ENCODE measurements around the gene OPN4.

OPN4 gene

DNA sequence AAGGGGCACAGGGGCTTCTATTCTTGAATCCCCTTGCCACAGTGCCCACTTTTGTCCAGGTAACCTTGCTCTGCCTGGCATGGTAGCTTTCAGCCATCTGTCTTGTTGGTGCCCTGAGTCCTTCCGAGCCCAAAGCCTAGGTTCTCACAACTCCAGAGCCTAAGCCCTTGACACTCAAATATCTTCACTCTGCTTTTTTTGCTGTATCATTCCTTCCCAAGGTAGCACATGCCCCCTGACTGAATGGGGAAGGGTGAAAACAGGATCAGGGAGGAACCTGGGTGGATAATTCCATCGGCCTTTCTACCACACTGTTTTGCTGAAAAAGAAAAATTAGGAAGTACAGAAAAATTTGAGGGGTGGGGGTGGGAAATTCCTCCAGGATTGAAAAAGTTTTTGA is 51.6 kb downstream of the OPN4 start:
- Histone ChIP-seq H3K27me3 (ENCODE audit: insufficient read depth, low read length, poor library complexity) (no peaks in the 10 kb centered on the region), H3K4me3 (ENCODE audit: low read depth in 1 of 2, low read length in 2 of 2) (no peak overlapping the region), H4K20me1 (ENCODE audit: insufficient read depth, low read length) (no peaks in the 10 kb centered on the region), H2AFZ (ENCODE audit: low read depth, low read length) (no peak overlapping the region), H3K27ac (ENCODE audit: low read length) (no peak overlapping the region), H3K36me3 (ENCODE audit: insufficient read depth, low read length) (no peaks in the 10 kb centered on the region), H3K4me2 (ENCODE audit: insufficient read depth, low read length) (no peak overlapping the region), H3K4me1 (ENCODE audit: insufficient read depth, low read length) (peaks cover 14% of the 10 kb centered on the region), H3K9me3 (ENCODE audit: insufficient read depth, low read length, severe bottlenecking) (no peaks in the 10 kb centered on the region), H3K9ac (ENCODE audit: low read depth, low read length) (no peak overlapping the region), H3K79me2 (ENCODE audit: insufficient read depth, low read length) (no peaks in the 10 kb centered on the region)
- TF ChIP-seq EZH2 (IDR thresholded peaks at IDR 0.05; ENCODE audit: borderline replicate concordance, low read depth, low read length, severe bottlenecking) (no peak), CTCF (IDR thresholded peaks at IDR 0.05; ENCODE audit: borderline replicate concordance, extremely low read depth, low read length, poor library complexity, severe bottlenecking) (no peak)
- DNase-seq (no peak), ATAC-seq (ENCODE audit: insufficient read depth, low read depth) (no peak)

DNA sequence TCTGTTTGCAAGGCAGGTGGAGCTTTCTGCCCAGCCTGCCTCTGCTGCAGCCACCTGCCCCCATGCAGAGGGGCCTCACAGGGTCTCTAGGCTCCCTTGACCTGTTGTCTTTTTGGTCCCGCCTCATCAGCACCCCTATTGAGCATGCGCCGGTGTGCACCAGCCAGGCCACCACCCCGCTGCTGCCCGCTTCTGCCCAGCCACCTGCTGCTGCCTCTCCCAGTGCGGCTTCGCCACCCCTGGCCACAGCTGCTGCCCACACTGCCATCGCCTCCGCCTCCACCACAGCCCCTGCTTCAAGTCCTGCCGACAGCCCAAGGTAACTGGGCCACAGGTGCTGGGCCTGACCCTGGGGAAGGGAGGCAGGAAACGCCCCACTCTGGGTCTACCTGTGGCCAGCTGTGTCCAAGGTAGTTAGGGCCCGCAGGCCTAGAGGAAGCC is 52.1 kb downstream of the OPN4 start:
- H3K9me3 ChIP-seq (ENCODE audit: insufficient read depth, low read length, severe bottlenecking): no peaks in the 10 kb centered on the region

DNA sequence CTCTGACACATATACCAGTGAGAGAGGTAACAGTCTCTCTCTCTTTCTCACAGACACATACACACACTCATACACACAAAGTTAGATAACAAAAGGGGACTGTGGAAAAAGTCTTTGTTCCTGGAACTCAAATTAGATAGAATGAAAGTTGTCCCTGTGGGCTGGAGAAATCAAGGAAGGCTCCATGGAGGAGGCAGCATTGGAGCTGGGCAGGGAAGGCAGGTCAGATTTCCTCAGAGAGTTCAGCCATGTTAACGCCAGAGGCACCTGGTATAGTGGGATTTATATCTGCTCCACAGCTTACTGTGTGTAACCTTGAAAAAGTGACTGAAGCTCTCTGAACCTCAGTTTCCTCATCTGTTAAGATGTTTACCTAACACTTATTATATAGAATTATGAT is 52.6 kb downstream of the OPN4 start:
- TF ChIP-seq CTCF (IDR thresholded peaks at IDR 0.05; ENCODE audit: borderline replicate concordance, extremely low read depth, low read length, poor library complexity, severe bottlenecking): no peak
- TF ChIP-seq EZH2 (IDR thresholded peaks at IDR 0.05; ENCODE audit: borderline replicate concordance, low read depth, low read length, severe bottlenecking): no peak
- H3K79me2 ChIP-seq (ENCODE audit: insufficient read depth, low read length): no peaks in the 10 kb centered on the region

More for the DNA sequence above, 52.1 kb downstream of the OPN4 start:
- DNase-seq (no peak), ATAC-seq (ENCODE audit: insufficient read depth, low read depth) (no peak)
- Histone ChIP-seq H3K4me2 (ENCODE audit: insufficient read depth, low read length) (no peak overlapping the region), H4K20me1 (ENCODE audit: insufficient read depth, low read length) (no peaks in the 10 kb centered on the region), H2AFZ (ENCODE audit: low read depth, low read length) (no peak overlapping the region), H3K79me2 (ENCODE audit: insufficient read depth, low read length) (no peaks in the 10 kb centered on the region), H3K4me3 (ENCODE audit: low read depth in 1 of 2, low read length in 2 of 2) (no peak overlapping the region), H3K9ac (ENCODE audit: low read depth, low read length) (no peak overlapping the region), H3K27ac (ENCODE audit: low read length) (no peak overlapping the region), H3K36me3 (ENCODE audit: insufficient read depth, low read length) (no peaks in the 10 kb centered on the region), H3K27me3 (ENCODE audit: insufficient read depth, low read length, poor library complexity) (no peaks in the 10 kb centered on the region), H3K4me1 (ENCODE audit: insufficient read depth, low read length) (peaks cover 15% of the 10 kb centered on the region)
- TF ChIP-seq CTCF (IDR thresholded peaks at IDR 0.05; ENCODE audit: borderline replicate concordance, extremely low read depth, low read length, poor library complexity, severe bottlenecking): no peak
- no peak for TF ChIP-seq EZH2 (IDR thresholded peaks at IDR 0.05; ENCODE audit: borderline replicate concordance, low read depth, low read length, severe bottlenecking)

GRCh38 chr10:86707505-86707904 is 53.2 kb downstream of the OPN4 start:
- no peak for DNase-seq
- no peak overlapping the region for H3K9ac ChIP-seq (ENCODE audit: low read depth, low read length)
- H4K20me1 ChIP-seq (ENCODE audit: insufficient read depth, low read length): no peaks in the 10 kb centered on the region
- no peaks in the 10 kb centered on the region for H3K36me3 ChIP-seq (ENCODE audit: insufficient read depth, low read length)
- H3K79me2 ChIP-seq (ENCODE audit: insufficient read depth, low read length): no peaks in the 10 kb centered on the region
- H3K4me1 ChIP-seq (ENCODE audit: insufficient read depth, low read length): peaks cover 24% of the 10 kb centered on the region
- no peak overlapping the region for H3K4me3 ChIP-seq (ENCODE audit: low read depth in 1 of 2, low read length in 2 of 2)
- no peak overlapping the region for H3K4me2 ChIP-seq (ENCODE audit: insufficient read depth, low read length)
- no peak overlapping the region for H2AFZ ChIP-seq (ENCODE audit: low read depth, low read length)
- H3K9me3 ChIP-seq (ENCODE audit: insufficient read depth, low read length, severe bottlenecking): no peaks in the 10 kb centered on the region
- H3K27ac ChIP-seq (ENCODE audit: low read length): no peak overlapping the region
- no peaks in the 10 kb centered on the region for H3K27me3 ChIP-seq (ENCODE audit: insufficient read depth, low read length, poor library complexity)
- no peak for ATAC-seq (ENCODE audit: insufficient read depth, low read depth)
- no peak for TF ChIP-seq EZH2 (IDR thresholded peaks at IDR 0.05; ENCODE audit: borderline replicate concordance, low read depth, low read length, severe bottlenecking)
- no peak for TF ChIP-seq CTCF (IDR thresholded peaks at IDR 0.05; ENCODE audit: borderline replicate concordance, extremely low read depth, low read length, poor library complexity, severe bottlenecking)

More for the DNA sequence above, 52.6 kb downstream of the OPN4 start:
- H3K9me3 ChIP-seq (ENCODE audit: insufficient read depth, low read length, severe bottlenecking): no peaks in the 10 kb centered on the region
- no peak for DNase-seq
- H3K27ac ChIP-seq (ENCODE audit: low read length): no peak overlapping the region
- H2AFZ ChIP-seq (ENCODE audit: low read depth, low read length): no peak overlapping the region
- ATAC-seq (ENCODE audit: insufficient read depth, low read depth): no peak
- peaks cover 19% of the 10 kb centered on the region for H3K4me1 ChIP-seq (ENCODE audit: insufficient read depth, low read length)
- H4K20me1 ChIP-seq (ENCODE audit: insufficient read depth, low read length): no peaks in the 10 kb centered on the region
- H3K36me3 ChIP-seq (ENCODE audit: insufficient read depth, low read length): no peaks in the 10 kb centered on the region
- no peak overlapping the region for H3K4me2 ChIP-seq (ENCODE audit: insufficient read depth, low read length)
- no peak overlapping the region for H3K4me3 ChIP-seq (ENCODE audit: low read depth in 1 of 2, low read length in 2 of 2)
- H3K27me3 ChIP-seq (ENCODE audit: insufficient read depth, low read length, poor library complexity): no peaks in the 10 kb centered on the region
- no peak overlapping the region for H3K9ac ChIP-seq (ENCODE audit: low read depth, low read length)
